ENCODE measurements around the gene PCF11.

GRCh38 chr11:83122050-83122449, 34.9 kb upstream of the PCF11 start:
- no peak for TF ChIP-seq POLR2A (IDR thresholded peaks at IDR 0.05; ENCODE audit: extremely low read depth, insufficient read length)
- TF ChIP-seq CTCF (IDR thresholded peaks at IDR 0.05; ENCODE audit: low read depth, low read length): no peak
